ENCODE measurements around the gene LCLAT1. TPM values are rescaled to one million over a fixed set of nuclear protein-coding genes. Genes with fewer than 3 reads are reported as not detected.
A peak's percentile ranks its signal among the peaks of the same experiment; 100 is the strongest.

Gene LCLAT1
- 6.3 TPM for polyA plus RNA-seq (2012; ENCODE audit: missing spikeins)

DNA sequence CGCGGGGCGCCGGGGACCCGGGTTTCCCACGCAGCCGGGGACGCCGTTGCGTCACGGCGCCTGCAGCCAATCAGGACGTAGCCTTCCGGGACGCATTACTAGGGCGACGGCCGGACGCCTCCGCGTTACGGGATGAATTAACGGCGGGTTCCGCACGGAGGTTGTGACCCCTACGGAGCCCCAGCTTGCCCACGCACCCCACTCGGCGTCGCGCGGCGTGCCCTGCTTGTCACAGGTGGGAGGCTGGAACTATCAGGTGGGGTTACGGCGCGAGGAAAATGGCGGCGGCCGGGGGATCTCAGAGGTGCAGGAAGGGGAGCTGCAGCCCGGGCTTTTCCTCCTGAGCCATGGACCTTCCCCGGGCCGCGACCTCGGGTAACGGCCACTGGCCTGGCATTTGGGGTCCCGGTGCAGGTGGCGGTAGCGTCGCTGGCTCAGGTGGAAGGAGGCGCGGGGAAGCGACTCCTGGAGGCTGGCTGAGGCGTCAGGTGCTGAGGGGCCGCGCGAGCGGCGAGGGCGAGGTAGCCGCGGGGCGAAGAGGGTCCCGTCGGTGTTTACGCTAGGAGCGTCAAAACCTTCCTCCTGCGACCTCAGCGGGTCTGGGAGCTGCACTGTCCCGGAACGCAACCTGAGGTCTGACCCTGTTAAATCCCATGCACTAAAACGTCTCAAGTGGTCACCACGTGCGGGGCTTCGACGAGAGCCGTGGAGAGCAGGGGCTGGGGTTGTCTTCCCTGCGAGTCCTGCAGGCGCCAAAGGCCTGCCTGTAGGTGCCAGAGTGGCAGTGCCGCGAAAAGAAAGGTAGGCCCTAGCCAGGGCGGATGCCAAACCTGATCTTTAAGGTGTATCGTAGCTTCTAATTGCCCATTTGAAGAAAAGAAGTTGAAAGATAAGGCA, at the start of gene LCLAT1:
Gene LCLAT1 (plus strand): TSS at position 98 of the 897 bp plus-strand sequence. CDS start 78,345 bp downstream, outside the sequence.
- TF ChIP-seq TAF1 (IDR thresholded peaks at IDR 0.05; ENCODE audit: borderline replicate concordance, low read depth, low read length) (no peak), POLR2AphosphoS5 (IDR thresholded peaks at IDR 0.05; ENCODE audit: low read depth, low read length) (no peak), POLR2A (IDR thresholded peaks at IDR 0.05; ENCODE audit: low read depth, low read length) (peak; percentile 67; the same call in 1 of the 2 replicates)
- DNase-seq (ENCODE audit: insufficient read length), result peak; percentile 73
- peak; percentile 92 for FAIRE-seq

DNA sequence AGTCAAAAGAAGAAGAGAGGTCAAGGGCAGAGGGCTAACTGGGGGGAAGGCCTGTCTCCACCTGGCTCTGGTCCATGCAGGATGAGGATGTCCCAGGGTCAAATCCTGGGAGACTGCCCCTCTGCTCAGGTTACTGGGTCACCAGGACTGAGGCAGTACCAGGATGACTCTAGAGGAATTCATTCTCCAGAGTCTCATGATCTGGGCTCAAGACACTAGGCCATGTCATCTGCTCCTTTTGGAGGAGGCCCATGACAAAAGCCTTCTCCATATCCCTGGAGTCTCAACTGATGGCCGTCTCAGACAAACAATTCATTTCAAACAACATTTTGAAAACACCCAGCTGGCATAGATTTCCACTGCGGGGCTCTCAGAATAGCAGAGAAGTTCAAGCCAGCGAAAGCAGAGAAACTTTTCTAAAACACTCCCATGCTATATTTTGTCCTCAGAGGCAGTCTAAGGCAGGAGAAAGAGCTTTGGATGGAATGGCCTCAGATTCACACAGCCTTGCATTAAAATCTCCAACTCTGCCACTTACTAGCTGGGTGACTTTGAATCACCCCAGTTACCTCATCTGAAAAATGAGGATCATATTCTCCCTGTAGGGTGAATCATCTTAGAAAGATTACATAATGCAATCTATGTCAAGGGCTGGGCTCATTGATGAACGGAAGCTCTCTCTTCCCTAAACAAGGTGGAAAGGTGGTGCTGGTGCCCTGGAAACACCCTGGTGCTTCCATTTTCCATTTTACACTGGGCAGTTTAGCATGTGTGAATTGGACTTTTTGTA, 48.8 kb upstream of the LCLAT1 start:
- DNase-seq (ENCODE audit: insufficient read length), result no peak
- TF ChIP-seq POLR2A (IDR thresholded peaks at IDR 0.05; ENCODE audit: low read depth, low read length) (no peak), POLR2AphosphoS5 (IDR thresholded peaks at IDR 0.05; ENCODE audit: low read depth, low read length) (no peak), TAF1 (IDR thresholded peaks at IDR 0.05; ENCODE audit: borderline replicate concordance, low read depth, low read length) (no peak)
- no peak for FAIRE-seq

- FAIRE-seq (no peak), DNase-seq (ENCODE audit: insufficient read length) (no peak)
- no peak for TF ChIP-seq POLR2AphosphoS5 (IDR thresholded peaks at IDR 0.05; ENCODE audit: low read depth, low read length)
- TF ChIP-seq TAF1 (IDR thresholded peaks at IDR 0.05; ENCODE audit: borderline replicate concordance, low read depth, low read length), result no peak
- no peak for TF ChIP-seq POLR2A (IDR thresholded peaks at IDR 0.05; ENCODE audit: low read depth, low read length)
Measured at GRCh38 chr2:30400151-30400954, 46.7 kb upstream of the LCLAT1 start.

DNA sequence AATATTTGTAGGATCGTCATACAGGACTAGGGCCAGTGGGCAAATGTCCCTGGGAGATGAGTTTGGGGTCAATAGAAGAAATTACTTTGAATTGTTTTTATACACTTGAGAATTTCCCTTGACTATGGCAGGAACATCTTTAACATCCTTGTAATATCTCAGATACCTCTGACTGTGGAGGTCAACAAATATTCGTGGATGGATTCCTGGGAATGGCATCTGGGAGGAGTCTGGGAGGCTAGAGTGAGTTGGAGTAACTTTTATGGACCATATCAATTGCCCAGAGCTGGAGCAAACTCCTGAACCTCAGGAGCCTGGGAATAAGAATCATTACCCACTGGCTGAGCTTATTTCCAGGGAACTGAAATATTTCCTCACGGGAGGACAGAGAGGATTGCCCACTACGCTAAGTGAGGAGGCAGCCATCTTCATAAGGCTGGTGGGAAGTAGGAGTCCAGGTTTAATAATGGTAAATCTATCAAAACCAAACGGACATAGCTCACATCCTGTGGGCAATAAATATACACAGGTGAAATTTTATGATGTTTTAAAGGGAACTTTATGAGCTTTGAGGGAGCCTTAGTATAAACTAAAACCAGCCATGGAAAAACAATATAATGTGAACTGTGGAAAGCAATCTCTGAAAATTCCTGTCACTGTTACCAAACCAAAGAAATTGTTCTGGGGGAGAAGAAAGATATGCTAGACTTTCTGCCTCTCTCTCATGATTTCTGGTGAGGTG, 44.4 kb upstream of the LCLAT1 start:
- TF ChIP-seq POLR2AphosphoS5 (IDR thresholded peaks at IDR 0.05; ENCODE audit: low read depth, low read length) (no peak), POLR2A (IDR thresholded peaks at IDR 0.05; ENCODE audit: low read depth, low read length) (no peak), TAF1 (IDR thresholded peaks at IDR 0.05; ENCODE audit: borderline replicate concordance, low read depth, low read length) (no peak)
- FAIRE-seq, result no peak
- DNase-seq (ENCODE audit: insufficient read length), result no peak

GRCh38 chr2:30403592-30404312, 43.3 kb upstream of the LCLAT1 start:
- FAIRE-seq, result no peak
- TF ChIP-seq POLR2AphosphoS5 (IDR thresholded peaks at IDR 0.05; ENCODE audit: low read depth, low read length) (no peak), POLR2A (IDR thresholded peaks at IDR 0.05; ENCODE audit: low read depth, low read length) (no peak), TAF1 (IDR thresholded peaks at IDR 0.05; ENCODE audit: borderline replicate concordance, low read depth, low read length) (no peak)
- DNase-seq (ENCODE audit: insufficient read length), result no peak

GRCh38 chr2:30404319-30405259, 42.5 kb upstream of the LCLAT1 start:
- no peak for DNase-seq (ENCODE audit: insufficient read length)
- TF ChIP-seq POLR2A (IDR thresholded peaks at IDR 0.05; ENCODE audit: low read depth, low read length) (no peak), POLR2AphosphoS5 (IDR thresholded peaks at IDR 0.05; ENCODE audit: low read depth, low read length) (no peak), TAF1 (IDR thresholded peaks at IDR 0.05; ENCODE audit: borderline replicate concordance, low read depth, low read length) (no peak)
- no peak for FAIRE-seq

DNA sequence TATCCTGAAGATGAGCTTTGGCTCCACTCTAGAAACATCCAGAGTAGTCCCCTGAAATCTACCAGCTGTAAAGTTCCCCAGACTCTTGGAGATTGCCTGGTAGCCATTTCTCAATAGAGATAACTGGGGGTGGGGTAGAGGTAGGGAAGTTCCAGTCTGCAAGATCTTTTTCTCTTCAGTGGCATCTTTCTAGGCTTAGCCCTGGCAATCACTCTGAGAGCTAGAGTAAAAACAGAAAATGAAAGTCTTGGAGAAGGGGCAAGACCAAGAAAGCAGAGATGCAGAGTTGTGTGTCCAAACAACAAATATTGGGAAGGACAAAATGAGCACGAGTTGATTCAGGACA, 41.8 kb upstream of the LCLAT1 start:
- TF ChIP-seq POLR2A (IDR thresholded peaks at IDR 0.05; ENCODE audit: low read depth, low read length) (no peak), TAF1 (IDR thresholded peaks at IDR 0.05; ENCODE audit: borderline replicate concordance, low read depth, low read length) (no peak), POLR2AphosphoS5 (IDR thresholded peaks at IDR 0.05; ENCODE audit: low read depth, low read length) (no peak)
- DNase-seq (ENCODE audit: insufficient read length), result no peak
- FAIRE-seq, result no peak

DNA sequence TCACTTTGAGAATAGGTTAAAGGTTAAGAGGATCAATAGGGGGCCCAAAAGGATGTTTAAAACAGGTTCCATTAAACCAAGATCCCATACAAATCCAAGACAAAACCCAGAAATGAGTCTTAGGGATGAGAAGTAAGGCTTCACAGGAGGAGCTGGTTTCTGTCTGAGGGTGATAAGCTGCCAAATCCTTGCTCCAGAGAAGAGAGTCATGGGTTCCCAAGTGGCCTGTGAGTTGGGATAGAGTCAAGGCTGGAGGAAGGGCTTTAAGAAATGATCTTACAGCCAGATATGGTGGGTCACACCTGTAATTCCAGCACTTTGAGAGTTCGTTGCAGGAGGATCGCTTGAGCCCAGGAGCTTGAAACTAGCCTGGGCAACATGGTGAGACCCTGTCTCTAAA, 40.2 kb upstream of the LCLAT1 start:
- FAIRE-seq (no peak), DNase-seq (ENCODE audit: insufficient read length) (no peak)
- TF ChIP-seq POLR2A (IDR thresholded peaks at IDR 0.05; ENCODE audit: low read depth, low read length) (no peak), POLR2AphosphoS5 (IDR thresholded peaks at IDR 0.05; ENCODE audit: low read depth, low read length) (no peak), TAF1 (IDR thresholded peaks at IDR 0.05; ENCODE audit: borderline replicate concordance, low read depth, low read length) (no peak)

GRCh38 chr2:30408961-30409387, 38.1 kb upstream of the LCLAT1 start:
- no peak for FAIRE-seq
- TF ChIP-seq TAF1 (IDR thresholded peaks at IDR 0.05; ENCODE audit: borderline replicate concordance, low read depth, low read length), result no peak
- TF ChIP-seq POLR2A (IDR thresholded peaks at IDR 0.05; ENCODE audit: low read depth, low read length), result no peak
- no peak for TF ChIP-seq POLR2AphosphoS5 (IDR thresholded peaks at IDR 0.05; ENCODE audit: low read depth, low read length)
- no peak for DNase-seq (ENCODE audit: insufficient read length)

Measured in GM12892 (cell line).